HG02623 (cell line): ENCODE measurements around the gene RHOC.
A peak's percentile ranks its signal among the peaks of the same experiment; 100 is the strongest.

ENCODE experiments used
- ATAC-seq: cut with Tn5 transposase; IDR thresholded peaks from one replicate; pipeline ENCODE4 v1.9.1; 2021; ENCODE audit warnings: moderate library complexity; ENCODE audit not compliant: unreplicated experiment

RHOC gene

GRCh38 chr1:112718691-112719418 is 11.9 kb upstream of the RHOC start:
- ATAC-seq, result no peak

DNA sequence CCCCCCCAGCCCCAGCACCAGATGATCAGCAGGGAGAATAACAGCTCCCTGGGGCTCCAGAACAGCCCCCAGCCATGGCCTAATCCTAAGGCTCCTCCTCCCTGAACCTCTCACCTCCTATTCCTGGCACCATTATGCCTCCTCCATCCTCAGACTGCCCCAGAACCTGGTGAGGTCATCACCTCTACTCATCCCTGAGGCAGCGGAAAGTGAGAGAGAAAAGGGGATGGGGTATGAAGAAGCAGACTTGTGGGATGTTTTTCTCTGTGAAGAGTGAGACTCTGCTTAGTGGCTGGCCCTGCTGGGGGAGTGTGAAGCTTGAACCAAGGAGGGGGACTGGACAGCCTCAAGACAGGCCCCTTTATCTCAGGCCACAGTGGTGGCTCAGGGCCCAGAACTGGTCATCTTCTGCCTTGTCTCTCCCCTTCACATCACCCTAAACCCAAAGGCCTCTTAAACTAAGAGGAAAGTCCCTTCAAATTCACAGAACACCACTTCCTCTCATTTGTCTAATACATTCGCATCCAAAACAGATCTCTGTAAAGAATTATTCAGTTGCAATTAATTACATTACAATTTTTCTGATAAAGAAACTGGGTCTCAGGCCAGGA is 10.4 kb upstream of the RHOC start:
- no peak for ATAC-seq

DNA sequence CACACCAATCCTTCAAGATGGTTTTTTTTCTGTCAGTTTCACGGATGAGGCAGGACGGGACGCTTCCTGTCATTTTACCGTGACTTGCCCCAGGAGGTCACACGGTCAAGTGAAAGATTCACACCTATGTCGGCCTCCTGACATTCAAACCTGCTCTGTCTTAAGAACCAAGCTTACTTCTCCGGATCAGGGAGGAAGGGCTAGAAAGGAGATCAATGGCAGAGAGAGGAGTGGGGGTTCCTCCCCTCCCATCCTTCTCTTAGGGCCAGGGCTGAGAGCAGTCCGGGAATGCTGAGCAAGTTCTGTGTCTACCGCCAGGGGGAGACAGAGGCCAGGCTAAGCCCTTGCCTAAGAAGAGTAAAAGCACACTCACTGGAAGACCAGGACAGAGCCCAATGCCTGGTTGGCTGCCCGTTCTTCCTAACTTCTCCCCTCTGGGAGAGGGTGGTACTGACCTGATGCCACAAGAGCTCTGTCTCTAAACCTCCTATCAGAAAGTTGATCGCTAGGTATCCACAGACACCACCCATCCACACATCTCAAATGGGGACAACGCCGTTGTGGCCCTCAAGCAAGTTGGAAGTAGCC is 9.3 kb upstream of the RHOC start:
- no peak for ATAC-seq

- ATAC-seq, result peak; percentile 77
Measured at GRCh38 chr1:112715264-112716053, 8.5 kb upstream of the RHOC start, which contains the start of gene PPM1J. Gene PPM1J (minus strand): TSS chr1:112715332. CDS start chr1:112715301, 31 bp downstream.

DNA sequence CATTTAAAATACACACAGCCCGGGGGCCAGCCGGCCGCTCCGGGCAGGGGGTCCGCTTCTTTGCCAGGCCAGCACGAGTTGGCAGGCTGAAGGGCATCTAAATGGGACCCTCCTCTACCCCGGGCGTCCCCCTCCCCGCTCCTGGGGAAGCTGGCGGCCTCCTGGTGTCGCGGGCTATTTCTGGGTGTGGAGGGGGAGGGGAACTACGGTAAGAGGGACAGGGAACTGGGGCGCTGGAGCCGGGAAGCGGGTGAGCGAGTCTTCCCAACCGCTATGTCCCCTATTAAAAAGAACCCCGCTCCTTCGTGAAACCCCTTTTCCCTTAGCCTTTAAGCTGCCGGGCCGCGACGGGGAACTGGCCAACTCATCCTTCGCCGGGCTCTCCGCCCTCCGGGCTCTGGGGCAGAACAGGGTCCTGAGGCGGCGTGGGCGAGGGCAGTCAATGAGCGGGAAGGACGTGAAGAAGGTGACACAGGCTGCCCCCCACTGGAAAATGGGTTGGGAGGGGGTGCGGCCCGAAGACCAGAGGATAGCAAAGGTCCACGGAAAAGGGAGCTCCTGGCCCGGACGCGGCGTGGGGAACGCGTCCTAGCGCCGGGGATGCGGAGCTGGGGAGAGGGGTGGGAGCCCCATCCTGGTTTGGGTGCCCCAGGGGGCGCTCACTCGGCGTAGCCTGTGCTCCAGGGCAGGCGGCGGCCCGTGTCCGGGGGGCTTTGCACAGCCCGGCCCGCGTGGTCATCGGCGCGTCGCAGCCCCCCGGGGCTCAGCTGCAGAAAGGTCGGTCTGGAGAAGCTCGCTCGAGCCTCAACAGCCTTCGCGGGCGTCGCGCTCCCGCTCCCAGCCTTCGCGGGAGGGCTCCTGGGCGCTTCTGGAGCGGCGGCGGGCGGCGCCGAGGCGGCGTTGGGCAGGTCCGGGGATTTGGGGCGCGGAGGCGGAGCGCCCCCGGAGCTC is 7.7 kb upstream of the RHOC start:
- no peak for ATAC-seq

DNA sequence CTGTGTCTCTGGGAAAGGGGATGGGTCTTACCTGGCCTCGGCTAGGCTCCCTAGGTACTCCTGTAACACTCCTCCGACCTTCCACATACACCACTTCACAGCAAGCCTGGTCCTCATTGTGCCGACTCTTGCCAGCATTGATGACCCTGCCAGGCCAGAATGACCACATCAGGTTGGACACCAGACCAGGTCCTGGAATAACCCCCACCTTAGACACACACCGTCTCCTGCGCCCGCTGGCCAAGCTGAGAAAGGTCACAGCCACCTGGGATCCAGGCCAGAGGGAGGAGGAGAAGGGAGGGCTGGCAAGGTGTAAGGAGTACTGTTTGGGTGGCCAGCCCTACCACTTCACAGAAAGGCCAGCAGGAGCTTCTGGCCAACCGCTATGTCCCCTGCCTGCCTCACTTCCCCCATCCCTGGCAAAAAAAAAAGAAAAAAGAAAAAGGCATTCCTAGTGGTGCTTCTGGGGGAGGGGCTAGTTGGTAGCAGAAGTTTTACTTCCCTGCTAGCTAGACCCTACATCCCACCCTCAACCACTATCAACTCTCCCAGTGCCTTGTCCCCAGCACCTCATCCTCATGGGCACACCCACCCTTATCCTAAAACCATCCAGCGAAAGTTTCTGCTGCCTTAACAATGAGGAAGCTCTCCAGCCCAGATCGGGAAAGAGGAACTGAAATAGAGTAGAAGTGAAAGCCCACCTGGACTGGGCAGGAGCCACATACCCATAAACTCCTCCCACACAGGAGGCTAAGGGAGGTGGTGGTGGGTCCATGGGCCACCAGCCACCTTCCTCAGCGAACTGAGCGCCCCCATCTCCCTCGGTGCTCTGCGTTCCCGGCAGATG is 6.8 kb upstream of the RHOC start:
- no peak for ATAC-seq

GRCh38 chr1:112712701-112713128 is 5.8 kb upstream of the RHOC start:
- ATAC-seq, result no peak

- no peak for ATAC-seq
Measured at GRCh38 chr1:112712191-112712590, 5.3 kb upstream of the RHOC start.

GRCh38 chr1:112711670-112712069 is 4.7 kb upstream of the RHOC start:
- ATAC-seq, result no peak

- ATAC-seq, result no peak
Measured at GRCh38 chr1:112711041-112711440, 4.1 kb upstream of the RHOC start.

DNA sequence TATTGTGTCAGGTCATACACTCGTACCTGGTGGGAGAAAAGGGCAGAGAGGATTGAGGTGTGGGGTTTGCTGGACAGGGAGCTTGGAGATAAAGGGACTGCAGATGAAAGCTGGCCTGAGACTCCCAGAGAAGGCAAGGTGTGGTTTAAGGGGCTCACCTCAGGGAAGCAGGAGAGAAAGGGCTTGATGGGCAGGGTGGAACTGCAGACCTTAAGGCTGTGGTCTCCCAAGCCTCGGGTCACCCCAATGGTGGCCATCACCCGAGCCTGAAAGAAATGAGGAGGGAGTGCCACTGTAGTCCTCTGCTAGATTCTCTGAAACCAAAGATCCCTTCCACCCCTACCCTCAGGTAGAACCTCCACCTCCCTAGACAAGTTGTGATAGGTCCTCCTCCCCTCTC is 3.7 kb upstream of the RHOC start:
- ATAC-seq, result no peak

DNA sequence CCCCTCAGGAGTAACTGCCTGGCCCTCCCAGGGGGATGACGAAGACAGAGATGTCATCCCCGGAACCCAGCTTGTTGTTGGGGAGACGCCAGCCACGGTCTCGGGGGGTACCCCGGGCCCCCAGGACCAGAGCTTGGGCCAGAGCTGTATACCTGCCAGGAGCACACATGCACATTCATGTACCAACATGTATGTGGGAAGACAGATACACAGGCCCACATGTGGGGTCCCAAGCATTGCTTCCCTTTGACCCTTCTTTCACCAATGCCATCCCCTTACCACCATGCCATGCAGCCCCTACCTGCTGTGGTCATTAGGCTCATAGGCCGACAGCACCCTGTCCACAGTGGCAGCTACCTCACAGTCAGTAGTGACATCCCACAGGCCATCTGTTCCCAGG is 3.2 kb upstream of the RHOC start:
- no peak for ATAC-seq

- no peak for ATAC-seq
Measured at GRCh38 chr1:112708489-112708888, 1.6 kb upstream of the RHOC start.

DNA sequence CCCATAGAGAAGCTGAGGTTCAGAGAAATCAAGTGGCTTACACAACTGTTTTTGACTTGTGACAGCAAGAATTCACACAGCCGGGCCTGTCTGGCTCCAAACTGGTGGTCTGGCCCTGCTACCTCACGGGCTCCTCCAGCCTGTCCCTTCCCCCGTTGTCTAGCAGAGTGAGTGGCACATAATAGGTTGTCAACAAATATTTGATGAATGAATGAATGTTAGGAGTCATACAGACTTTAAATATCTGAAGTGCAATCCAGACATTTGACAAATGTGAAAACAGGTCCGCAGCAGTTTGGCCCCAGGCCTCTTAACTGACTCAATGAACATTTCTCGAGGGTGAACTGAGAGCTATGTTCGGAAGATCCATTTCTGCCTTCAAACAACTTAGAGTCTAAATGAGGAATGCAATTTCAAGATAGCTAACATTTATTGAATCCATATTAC is 1.1 kb upstream of the RHOC start:
- ATAC-seq, result no peak

DNA sequence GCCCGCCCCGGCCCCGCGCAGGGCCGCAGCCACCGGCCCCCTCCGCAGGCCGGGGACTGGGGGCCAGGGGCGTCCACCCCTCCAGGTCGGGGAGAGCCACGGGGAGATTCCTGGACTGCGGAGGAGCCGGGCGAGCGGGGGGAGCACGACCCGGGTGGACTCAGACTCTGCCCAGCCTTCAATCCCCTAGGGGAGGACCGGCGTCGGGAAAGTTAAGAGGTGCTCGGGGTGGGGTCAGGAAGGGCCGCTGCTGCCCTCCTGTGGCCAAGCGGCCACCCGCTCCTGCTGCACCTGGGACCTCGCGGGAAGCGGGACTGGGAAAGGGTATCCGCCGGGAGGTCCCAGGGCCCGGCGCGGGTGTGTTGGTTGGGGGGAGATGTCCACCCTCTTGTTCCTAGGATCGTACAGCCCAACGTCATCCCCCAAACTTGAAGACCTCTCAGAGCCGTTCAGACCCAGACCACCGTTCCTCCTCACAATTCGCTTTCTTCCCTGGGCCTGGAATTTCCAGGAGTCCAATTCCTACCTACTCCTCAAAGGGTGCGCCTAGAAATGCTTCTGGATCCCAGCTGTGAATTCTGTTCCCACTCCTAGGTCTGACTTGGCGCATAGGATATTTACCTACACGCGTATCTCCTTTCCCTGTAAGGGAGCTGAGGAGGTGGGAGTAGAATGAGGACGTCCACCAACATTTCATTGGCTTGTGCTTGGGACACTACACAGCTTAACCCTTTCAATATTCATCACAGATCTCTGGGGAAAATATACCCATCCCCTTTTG is 484 bp upstream of the RHOC start:
- ATAC-seq, result peak; percentile 63

- ATAC-seq, result peak; percentile 48
Measured at GRCh38 chr1:112704934-112705627, 1.8 kb downstream of the RHOC start.

GRCh38 chr1:112704391-112704933 is 2.5 kb downstream of the RHOC start:
- ATAC-seq, result peak; percentile 2

GRCh38 chr1:112703706-112704105 is 3.2 kb downstream of the RHOC start:
- ATAC-seq, result no peak
